HepG2 (cell line): ENCODE results near the gene KIFC1. TPM values are rescaled to one million over a fixed set of nuclear protein-coding genes. Genes with fewer than 3 reads are reported as not detected.

Experiments used
- CHCHD3 ChIP-seq: sonication (generic); formaldehyde crosslinking; IDR thresholded peaks from 2 replicates; pipeline ENCODE4 v1.8.0; 2022; ENCODE audit warnings: mild to moderate bottlenecking, missing genetic modification reagents, moderate library complexity
- HNRNPK ChIP-seq: fragments of 200-400 bp; formaldehyde crosslinking; IDR thresholded peaks from 2 replicates; pipeline ENCODE4 v1.6.1; 2018; ENCODE audit warnings: low read length, low read depth, moderate library complexity, mild to moderate bottlenecking; ENCODE audit not compliant: poor library complexity, severe bottlenecking
- ISX ChIP-seq: sonication (generic); formaldehyde crosslinking; conservative IDR thresholded peaks from 2 replicates; pipeline ENCODE4 v1.5.0; 2020; ENCODE audit warnings: missing genetic modification reagents
- KAT8 ChIP-seq: IDR thresholded peaks from 2 replicates; pipeline ENCODE4 v1.6.1; 2016; ENCODE audit warnings: missing genetic modification reagents, missing compliant biosample characterization
- MAFF ChIP-seq: IDR thresholded peaks from 2 replicates; pipeline ENCODE4 v1.6.1; 2011; ENCODE audit warnings: low read depth, low read length, improper control_type of control experiment
- MAFK ChIP-seq, 2 experiments: IDR thresholded peaks in 1 of 2; conservative IDR thresholded peaks in 1 of 2; 2 replicates each; pipeline ENCODE4 v1.6.1; 2011; ENCODE audit warnings: improper control_type of control experiment in 2 of 2, low read length in 2 of 2
- NCOA1 ChIP-seq: sonication (generic); formaldehyde crosslinking; IDR thresholded peaks from 2 replicates; pipeline ENCODE4 v1.9.0; 2021; ENCODE audit warnings: missing genetic modification reagents
- RBFOX2 ChIP-seq: fragments of 200-400 bp; formaldehyde crosslinking; IDR thresholded peaks from 2 replicates; pipeline ENCODE4 v1.6.1; 2017; ENCODE audit warnings: low read depth, mild to moderate bottlenecking, low read length
- RBM39 ChIP-seq: fragments of 200-400 bp; formaldehyde crosslinking; IDR thresholded peaks from one replicate; pipeline ENCODE4 v1.6.1; 2018; ENCODE audit warnings: antibody characterized with exemption, mild to moderate bottlenecking, low read depth, low read length; ENCODE audit not compliant: poor library complexity, severe bottlenecking
- RFXANK ChIP-seq: IDR thresholded peaks from 2 replicates; pipeline ENCODE4 v1.6.1; 2016
- ZBTB20 ChIP-seq: sonication (generic); formaldehyde crosslinking; IDR thresholded peaks from 2 replicates; pipeline ENCODE4 v1.8.1; 2023; ENCODE audit warnings: missing genetic modification reagents, low read depth, mild to moderate bottlenecking, borderline replicate concordance
- ZFX ChIP-seq: sonication (generic); formaldehyde crosslinking; IDR thresholded peaks from 2 replicates; pipeline ENCODE4 v1.4.0; 2020; ENCODE audit warnings: mild to moderate bottlenecking, low read depth, missing genetic modification reagents, moderate library complexity
- ZKSCAN5 ChIP-seq: sonication (generic); formaldehyde crosslinking; IDR thresholded peaks from 2 replicates; pipeline ENCODE4 v1.5.1; 2020; ENCODE audit warnings: mild to moderate bottlenecking, missing genetic modification reagents
- ZNF17 ChIP-seq: sonication (generic); formaldehyde crosslinking; IDR thresholded peaks from 2 replicates; pipeline ENCODE4 v1.5.0; 2020; ENCODE audit warnings: mild to moderate bottlenecking, missing genetic modification reagents
- ZNF282 ChIP-seq: fragments of 450-650 bp; IDR thresholded peaks from 2 replicates; pipeline ENCODE4 v1.6.1; 2018; ENCODE audit not compliant: partially characterized antibody
- ZNF296 ChIP-seq: sonication (generic); formaldehyde crosslinking; conservative IDR thresholded peaks from 2 replicates; pipeline ENCODE4 v1.5.0; 2020; ENCODE audit warnings: mild to moderate bottlenecking, missing genetic modification reagents
- ZNF484 ChIP-seq: sonication (generic); formaldehyde crosslinking; IDR thresholded peaks from 2 replicates; pipeline ENCODE4 v1.5.1; 2020; ENCODE audit warnings: mild to moderate bottlenecking, low read depth, missing genetic modification reagents, borderline replicate concordance
- polyA plus RNA-seq, 8 experiments: library from polyadenylated mRNA; depleted of rRNA in 3 of 8; stranded (reverse) in 7 of 8; unstranded in 1 of 8; fragments of >200 nt; fragmentation: Illumina TruSeq in 4 of 8; extraction: Trizol in 4 of 8; gene quantifications; 2 replicates each; pipeline versions ENCODE4 v1.2.1 to v1.2.3, GENCODE V29; 2011 to 2016; ENCODE audit warnings: low read depth in 4 of 8, missing spikeins in 1 of 8, mixed read lengths in 1 of 8; ENCODE audit not compliant: insufficient read depth in 1 of 8
- total RNA-seq, 5 experiments: library from RNA; depleted of rRNA; stranded (reverse); fragments of >200 nt; fragmentation: Illumina TruSeq; extraction: Trizol; gene quantifications; 2 replicates each; pipeline ENCODE4 v1.2.3, GENCODE V29; 2016; ENCODE audit warnings: low read depth in 1 of 5
- TF ChIP-seq, protein P1 (sequence below): IDR thresholded peaks from 2 replicates; pipeline ENCODE4 v1.6.1; 2016; ENCODE audit warnings: mild to moderate bottlenecking, missing biosample characterization, missing genetic modification reagents
- TF ChIP-seq, protein P2 (sequence below): sonication (generic); formaldehyde crosslinking; IDR thresholded peaks from 2 replicates; pipeline ENCODE4 v1.8.0; 2022; ENCODE audit warnings: missing genetic modification reagents, mild to moderate bottlenecking, inconsistent platforms, borderline replicate concordance
- TF ChIP-seq, protein P3 (sequence below): sonication (generic); formaldehyde crosslinking; IDR thresholded peaks from 2 replicates; pipeline ENCODE4 v1.4.0; 2020; ENCODE audit warnings: missing genetic modification reagents
- TF ChIP-seq, protein P4 (sequence below): sonication (generic); formaldehyde crosslinking; IDR thresholded peaks from 2 replicates; pipeline ENCODE4 v1.8.0; 2022; ENCODE audit warnings: missing genetic modification reagents, low read depth, mild to moderate bottlenecking, borderline replicate concordance
- TF ChIP-seq, protein P5 (sequence below): sonication (generic); formaldehyde crosslinking; IDR thresholded peaks from 2 replicates; pipeline ENCODE4 v1.5.1; 2020; ENCODE audit warnings: missing genetic modification reagents, mild to moderate bottlenecking, borderline replicate concordance

The KIFC1 gene
- total and polyA plus RNA-seq, 2 of the 13 experiments (the other 11 are each of a cell fraction or from before 2014, with no cell fraction given), result 25.0 to 45.5 TPM

DNA sequence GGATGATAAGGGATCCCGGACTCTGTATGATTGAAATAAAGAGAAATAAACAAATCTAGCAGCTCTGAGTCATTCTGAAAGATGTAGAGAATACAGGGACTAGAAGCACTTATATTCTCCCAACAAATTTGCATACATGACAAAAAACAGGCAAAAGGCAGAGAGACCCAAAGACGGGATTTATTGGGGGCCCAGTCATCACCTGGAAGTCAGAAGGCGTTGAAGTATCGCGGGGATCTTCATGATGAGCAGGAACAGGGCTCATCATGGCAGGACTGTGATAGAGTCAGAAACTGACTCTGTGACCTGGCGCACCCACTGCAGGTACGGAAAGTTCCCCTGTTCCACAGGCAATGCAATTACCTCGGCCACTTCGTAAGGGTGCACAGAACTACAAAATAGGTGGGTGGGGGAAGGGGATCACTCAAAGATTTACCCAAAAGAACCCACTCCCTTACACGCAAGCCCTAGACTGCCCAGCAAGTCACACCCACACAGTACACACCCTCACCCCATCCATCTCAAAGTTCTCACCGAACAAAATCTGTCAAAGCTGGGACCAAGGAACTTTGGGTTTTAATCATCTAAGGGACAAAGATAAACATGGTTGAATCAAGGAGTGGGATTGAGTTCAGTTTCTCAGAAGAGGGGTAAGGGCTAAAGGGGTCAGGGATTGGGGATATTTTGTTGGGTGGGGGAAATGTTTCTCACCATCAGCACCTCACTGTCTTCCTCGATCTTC, 24.9 kb downstream of the KIFC1 start (continued):
- TF ChIP-seq RBM39 (no peak), ISX (CRISPR knock-in tag) (no peak), NCOA1 (no peak), ZNF17 (CRISPR knock-in tag) (no peak), ZFX (CRISPR knock-in tag) (peak; percentile 28; the same call in 1 of the 2 replicates), RFXANK (CRISPR knock-in tag) (no peak), ZNF282 (no peak), ZKSCAN5 (CRISPR knock-in tag) (no peak), CHCHD3 (no peak), MAFK (conservative IDR thresholded peaks at IDR 0.05 in 1 of 2, IDR thresholded peaks at IDR 0.05 in 1 of 2; ENCODE audit: low read length in 2 of 2) (peak; percentile 75 to 80), ZBTB20 (no peak), HNRNPK (peak; percentile 44), ZNF484 (CRISPR knock-in tag) (no peak), ZNF296 (CRISPR knock-in tag) (no peak), KAT8 (CRISPR knock-in tag) (no peak), MAFF (peak; percentile 51; the same call in 1 of the 2 replicates), RBFOX2 (0 out of 2 replicates have a peak, but pooled peaks have one; percentile 29)
- TF ChIP-seq, protein P1, sequence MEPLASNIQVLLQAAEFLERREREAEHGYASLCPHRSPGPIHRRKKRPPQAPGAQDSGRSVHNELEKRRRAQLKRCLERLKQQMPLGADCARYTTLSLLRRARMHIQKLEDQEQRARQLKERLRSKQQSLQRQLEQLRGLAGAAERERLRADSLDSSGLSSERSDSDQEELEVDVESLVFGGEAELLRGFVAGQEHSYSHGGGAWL, result no peak
- TF ChIP-seq, protein P2, sequence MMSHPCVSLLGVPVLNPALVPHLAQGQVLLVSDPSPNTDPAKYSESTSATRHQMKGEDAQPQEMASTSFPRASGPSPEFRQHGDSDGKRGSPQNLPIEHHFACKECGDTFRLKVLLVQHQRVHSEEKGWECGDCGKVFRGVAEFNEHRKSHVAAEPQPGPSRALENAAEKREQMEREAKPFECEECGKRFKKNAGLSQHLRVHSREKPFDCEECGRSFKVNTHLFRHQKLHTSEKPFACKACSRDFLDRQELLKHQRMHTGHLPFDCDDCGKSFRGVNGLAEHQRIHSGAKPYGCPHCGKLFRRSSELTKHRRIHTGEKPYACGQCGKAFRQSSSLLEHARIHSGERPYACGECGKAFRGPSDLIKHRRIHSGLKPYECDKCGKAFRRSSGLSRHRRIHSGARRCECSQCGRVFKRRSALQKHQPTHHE (CRISPR knock-in tag), result no peak
- TF ChIP-seq, protein P3, sequence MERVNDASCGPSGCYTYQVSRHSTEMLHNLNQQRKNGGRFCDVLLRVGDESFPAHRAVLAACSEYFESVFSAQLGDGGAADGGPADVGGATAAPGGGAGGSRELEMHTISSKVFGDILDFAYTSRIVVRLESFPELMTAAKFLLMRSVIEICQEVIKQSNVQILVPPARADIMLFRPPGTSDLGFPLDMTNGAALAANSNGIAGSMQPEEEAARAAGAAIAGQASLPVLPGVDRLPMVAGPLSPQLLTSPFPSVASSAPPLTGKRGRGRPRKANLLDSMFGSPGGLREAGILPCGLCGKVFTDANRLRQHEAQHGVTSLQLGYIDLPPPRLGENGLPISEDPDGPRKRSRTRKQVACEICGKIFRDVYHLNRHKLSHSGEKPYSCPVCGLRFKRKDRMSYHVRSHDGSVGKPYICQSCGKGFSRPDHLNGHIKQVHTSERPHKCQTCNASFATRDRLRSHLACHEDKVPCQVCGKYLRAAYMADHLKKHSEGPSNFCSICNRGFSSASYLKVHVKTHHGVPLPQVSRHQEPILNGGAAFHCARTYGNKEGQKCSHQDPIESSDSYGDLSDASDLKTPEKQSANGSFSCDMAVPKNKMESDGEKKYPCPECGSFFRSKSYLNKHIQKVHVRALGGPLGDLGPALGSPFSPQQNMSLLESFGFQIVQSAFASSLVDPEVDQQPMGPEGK, result no peak
- TF ChIP-seq, protein P4, sequence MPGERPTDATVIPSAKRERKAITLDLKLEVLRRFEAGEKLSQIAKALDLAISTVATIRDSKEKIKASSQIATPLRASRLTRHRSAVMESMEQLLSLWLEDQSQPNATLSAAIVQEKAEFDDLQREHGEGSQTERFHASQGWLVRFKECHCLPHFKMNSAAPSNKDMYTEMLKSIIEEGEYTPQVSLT, result no peak
- TF ChIP-seq, protein P5, sequence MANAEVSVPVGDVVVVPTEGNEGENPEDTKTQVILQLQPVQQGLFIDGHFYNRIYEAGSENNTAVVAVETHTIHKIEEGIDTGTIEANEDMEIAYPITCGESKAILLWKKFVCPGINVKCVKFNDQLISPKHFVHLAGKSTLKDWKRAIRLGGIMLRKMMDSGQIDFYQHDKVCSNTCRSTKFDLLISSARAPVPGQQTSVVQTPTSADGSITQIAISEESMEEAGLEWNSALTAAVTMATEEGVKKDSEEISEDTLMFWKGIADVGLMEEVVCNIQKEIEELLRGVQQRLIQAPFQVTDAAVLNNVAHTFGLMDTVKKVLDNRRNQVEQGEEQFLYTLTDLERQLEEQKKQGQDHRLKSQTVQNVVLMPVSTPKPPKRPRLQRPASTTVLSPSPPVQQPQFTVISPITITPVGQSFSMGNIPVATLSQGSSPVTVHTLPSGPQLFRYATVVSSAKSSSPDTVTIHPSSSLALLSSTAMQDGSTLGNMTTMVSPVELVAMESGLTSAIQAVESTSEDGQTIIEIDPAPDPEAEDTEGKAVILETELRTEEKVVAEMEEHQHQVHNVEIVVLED (CRISPR knock-in tag), result no peak
